Lower lobe of right lung (tissue), 2 donors: Measurements from ENCODE around the gene BAMBI. TPM values are rescaled to one million over a fixed set of nuclear protein-coding genes. Genes with fewer than 3 reads are reported as not detected.

Experiments
- ATAC-seq, 2 donors: fragments of 200-7000 bp; cut with Tn5 transposase; one replicate each; pipeline ENCODE4 v1.9.1; 2020 to 2022; ENCODE audit warnings: mild to moderate bottlenecking in 2 of 2, moderate library complexity in 2 of 2
- DNase-seq: peaks from one replicate; pipeline ENCODE4 v3.0.0-alpha.2; 2020
- H3K27ac ChIP-seq: fragments of 200-600 bp; one replicate; pipeline ENCODE4 v1.8.0; 2022
- H3K27me3 ChIP-seq: fragments of 200-600 bp; one replicate; pipeline ENCODE4 v1.8.0; 2022; ENCODE audit warnings: low read depth
- H3K36me3 ChIP-seq: fragments of 200-600 bp; one replicate; pipeline ENCODE4 v1.8.0; 2022; ENCODE audit warnings: mild to moderate bottlenecking
- H3K4me1 ChIP-seq: fragments of 200-600 bp; one replicate; pipeline ENCODE4 v1.8.0; 2022
- H3K4me3 ChIP-seq: fragments of 200-600 bp; one replicate; pipeline ENCODE4 v1.8.0; 2022; ENCODE audit warnings: mild to moderate bottlenecking
- H3K9me3 ChIP-seq: fragments of 200-600 bp; one replicate; pipeline ENCODE4 v1.8.0; 2022
- intact Hi-C: fragments of 100-400 bp; cut with DNase I; formaldehyde crosslinking; loops from one replicate; pipeline ENCODE4 v1.11.0; 2022
- total RNA-seq: library from RNA; stranded (reverse); fragmentation: NEBNext Ultra II Directional; extraction: Animal tissue kit (Norgen Biotek cat#: 25700); gene quantifications from one replicate; pipeline ENCODE4 v1.2.1, GENCODE V29; 2021
- TF ChIP-seq, protein P1 (sequence below): fragments of 200-600 bp; IDR thresholded peaks from one replicate; pipeline ENCODE4 v1.8.0; 2022; ENCODE audit warnings: antibody characterized with exemption, mild to moderate bottlenecking
- donor health status: DM: no; HTN: yes; CAD: no; lungs with severe emphysema.

Gene BAMBI
- total RNA-seq, 1 donor from 2014 or later = 7.9 TPM

- H3K27me3 ChIP-seq = peaks cover 16% of the 10 kb centered on the region
- no peaks in the 10 kb centered on the region for H3K9me3 ChIP-seq
- H3K27ac ChIP-seq = no peak overlapping the region
- TF ChIP-seq, protein P1, sequence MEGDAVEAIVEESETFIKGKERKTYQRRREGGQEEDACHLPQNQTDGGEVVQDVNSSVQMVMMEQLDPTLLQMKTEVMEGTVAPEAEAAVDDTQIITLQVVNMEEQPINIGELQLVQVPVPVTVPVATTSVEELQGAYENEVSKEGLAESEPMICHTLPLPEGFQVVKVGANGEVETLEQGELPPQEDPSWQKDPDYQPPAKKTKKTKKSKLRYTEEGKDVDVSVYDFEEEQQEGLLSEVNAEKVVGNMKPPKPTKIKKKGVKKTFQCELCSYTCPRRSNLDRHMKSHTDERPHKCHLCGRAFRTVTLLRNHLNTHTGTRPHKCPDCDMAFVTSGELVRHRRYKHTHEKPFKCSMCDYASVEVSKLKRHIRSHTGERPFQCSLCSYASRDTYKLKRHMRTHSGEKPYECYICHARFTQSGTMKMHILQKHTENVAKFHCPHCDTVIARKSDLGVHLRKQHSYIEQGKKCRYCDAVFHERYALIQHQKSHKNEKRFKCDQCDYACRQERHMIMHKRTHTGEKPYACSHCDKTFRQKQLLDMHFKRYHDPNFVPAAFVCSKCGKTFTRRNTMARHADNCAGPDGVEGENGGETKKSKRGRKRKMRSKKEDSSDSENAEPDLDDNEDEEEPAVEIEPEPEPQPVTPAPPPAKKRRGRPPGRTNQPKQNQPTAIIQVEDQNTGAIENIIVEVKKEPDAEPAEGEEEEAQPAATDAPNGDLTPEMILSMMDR = no peak
- ATAC-seq = no peak
- H3K36me3 ChIP-seq = no peaks in the 10 kb centered on the region
- DNase-seq = no peak
- intact Hi-C loops = no loop called here
- peaks cover 12% of the 10 kb centered on the region for H3K4me1 ChIP-seq
- no peak overlapping the region for H3K4me3 ChIP-seq
These were observed 40.4 kb downstream of the BAMBI start for GRCh38 chr10:28717656-28718201.

- Histone ChIP-seq H3K27ac (no peak overlapping the region), H3K27me3 (peaks cover 25% of the 10 kb centered on the region), H3K9me3 (no peaks in the 10 kb centered on the region), H3K4me3 (no peak overlapping the region), H3K36me3 (no peaks in the 10 kb centered on the region), H3K4me1 (peaks cover 12% of the 10 kb centered on the region)
- DNase-seq = no peak
- TF ChIP-seq, protein P1 = no peak
- no peak for ATAC-seq
- intact Hi-C loops = no loop called here
These were observed 42.6 kb downstream of the BAMBI start for GRCh38 chr10:28719789-28720436.

- peak overlapping the region; percentile 48 for H3K4me3 ChIP-seq
- intact Hi-C loops = no loop called here
- no peak overlapping the region for H3K27ac ChIP-seq
- peaks cover 25% of the 10 kb centered on the region for H3K27me3 ChIP-seq
- H3K4me1 ChIP-seq = peaks cover 12% of the 10 kb centered on the region
- no peaks in the 10 kb centered on the region for H3K9me3 ChIP-seq
- no peaks in the 10 kb centered on the region for H3K36me3 ChIP-seq
- DNase-seq (no peak), ATAC-seq (no peak)
- TF ChIP-seq, protein P1 = no peak
These were observed 44.1 kb downstream of the BAMBI start for GRCh38 chr10:28721318-28721951.

DNA sequence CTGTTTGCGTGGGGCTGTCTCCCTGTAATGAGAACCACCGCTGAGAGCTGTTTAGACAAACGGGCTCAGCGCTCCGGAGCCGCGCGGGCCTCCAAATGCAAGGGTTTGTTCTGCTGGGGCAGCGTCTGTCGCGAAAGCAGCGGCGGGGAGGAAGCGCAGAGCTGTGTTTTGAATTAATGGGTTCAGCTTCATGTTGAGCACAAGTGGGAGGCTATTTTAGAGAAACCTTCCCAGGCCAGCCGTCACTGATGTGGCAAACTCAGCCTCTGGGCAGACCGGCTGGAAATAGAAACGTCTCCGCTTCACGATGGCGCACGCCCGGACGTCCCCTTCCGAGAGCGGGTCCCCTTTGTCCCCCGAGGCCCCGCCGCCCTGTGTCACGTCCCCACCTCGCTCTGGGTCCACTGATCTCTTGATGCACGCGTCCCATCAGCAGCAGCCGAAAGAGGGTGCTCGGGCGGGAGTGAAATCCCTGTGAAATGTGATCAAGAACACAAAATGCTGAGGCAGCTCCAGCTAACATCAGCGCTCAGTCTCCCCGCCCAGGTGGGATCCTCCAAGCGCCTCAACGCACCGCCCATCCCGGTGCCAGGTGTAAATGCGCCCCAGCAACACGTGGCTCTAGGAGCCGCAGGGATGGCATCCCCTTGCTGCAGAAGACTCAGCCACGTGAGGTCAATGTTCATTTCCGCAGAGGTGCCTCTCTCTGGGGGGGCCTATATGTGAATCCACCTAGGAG lies 44.9 kb downstream of the BAMBI start:
- Histone ChIP-seq H3K4me3 (peak overlapping the region; percentile 48), H3K27ac (peak overlapping the region; percentile 41)
- ATAC-seq = peak; percentile 38 to 53

DNA sequence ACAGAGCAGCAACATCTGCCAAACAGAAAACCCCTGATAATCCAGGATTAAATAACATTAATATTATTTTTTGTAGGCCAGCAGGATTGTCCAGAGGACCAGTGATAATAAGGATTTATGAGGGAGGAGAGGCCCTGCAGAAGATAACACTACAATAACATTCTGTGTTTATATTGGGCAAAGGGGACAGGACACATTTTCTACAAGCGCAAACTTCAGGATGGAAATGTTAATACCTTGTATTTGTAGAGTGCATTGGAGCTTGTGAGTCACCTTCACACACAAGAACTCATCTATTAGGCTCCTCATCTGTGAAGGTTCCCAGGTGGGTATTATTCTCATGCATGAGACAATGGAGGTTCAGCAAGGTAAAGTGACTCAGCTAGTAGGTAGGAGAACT lies 51.0 kb downstream of the BAMBI start:
- Histone ChIP-seq H3K9me3 (no peaks in the 10 kb centered on the region), H3K4me1 (no peaks in the 10 kb centered on the region), H3K4me3 (no peak overlapping the region), H3K36me3 (no peaks in the 10 kb centered on the region), H3K27me3 (peaks cover 8% of the 10 kb centered on the region), H3K27ac (no peak overlapping the region)
- DNase-seq = no peak
- ATAC-seq = no peak
- TF ChIP-seq, protein P1 = no peak
- intact Hi-C loops = no loop called here

More for the DNA sequence above, 44.9 kb downstream of the BAMBI start:
- intact Hi-C loops = no loop called here
- no peaks in the 10 kb centered on the region for H3K9me3 ChIP-seq
- H3K27me3 ChIP-seq = peaks cover 25% of the 10 kb centered on the region
- peak; percentile 44 for DNase-seq
- H3K36me3 ChIP-seq = no peaks in the 10 kb centered on the region
- H3K4me1 ChIP-seq = peaks cover 12% of the 10 kb centered on the region
- TF ChIP-seq, protein P1 = no peak
